GM23338 (cell line): ENCODE data around the gene CENPX. TPM values are rescaled to one million over a fixed set of nuclear protein-coding genes. Genes with fewer than 3 reads are reported as not detected.

Experiments
- ATAC-seq: fragments of 200-7000 bp; cut with Tn5 transposase; 3 replicates; pipeline ENCODE4 v1.9.1; 2020
- DNase-seq: peaks from one replicate; pipeline ENCODE4 v3.0.0-alpha.2; 2015; ENCODE audit warnings: low spot score
- H2AFZ ChIP-seq: fragments of 200-600 bp; sonication (generic); 2 replicates; pipeline ENCODE4 v1.8.0; 2016; ENCODE audit warnings: antibody characterized with exemption, mild to moderate bottlenecking, moderate library complexity
- H3F3A ChIP-seq: fragments of 200-600 bp; sonication (generic); replicated peaks from 2 replicates; pipeline ENCODE4 v1.8.0; 2017; ENCODE audit warnings: antibody characterized with exemption, mixed run types, low read depth
- H3K27ac ChIP-seq: fragments of 200-600 bp; sonication (generic); 2 replicates; pipeline ENCODE4 v1.6.1; 2016; ENCODE audit warnings: low read depth
- H3K27me3 ChIP-seq: fragments of 200-600 bp; sonication (generic); 2 replicates; pipeline ENCODE4 v1.8.0; 2016; ENCODE audit warnings: mild to moderate bottlenecking, mixed run types, moderate library complexity; ENCODE audit not compliant: insufficient read depth
- H3K36me3 ChIP-seq: fragments of 200-600 bp; sonication (generic); 2 replicates; pipeline ENCODE4 v1.8.0; 2016; ENCODE audit warnings: mild to moderate bottlenecking; ENCODE audit not compliant: insufficient read depth
- H3K4me1 ChIP-seq: fragments of 200-600 bp; sonication (generic); 2 replicates; pipeline ENCODE4 v1.8.0; 2016; ENCODE audit warnings: mild to moderate bottlenecking, moderate library complexity; ENCODE audit not compliant: insufficient read depth
- H3K4me2 ChIP-seq: fragments of 200-600 bp; sonication (generic); 2 replicates; pipeline ENCODE4 v1.7.1; 2017; ENCODE audit warnings: mixed run types
- H3K4me3 ChIP-seq: fragments of 200-600 bp; sonication (generic); 2 replicates; pipeline ENCODE4 v1.6.1; 2016; ENCODE audit warnings: mixed run types
- H3K79me2 ChIP-seq: fragments of 200-600 bp; sonication (generic); replicated peaks from 2 replicates; pipeline ENCODE4 v1.8.0; 2017; ENCODE audit warnings: mild to moderate bottlenecking; ENCODE audit not compliant: insufficient read depth
- H3K9me2 ChIP-seq: fragments of 200-600 bp; sonication (generic); 2 replicates; pipeline ENCODE4 v1.8.0; 2017; ENCODE audit not compliant: insufficient read depth
- H4K20me1 ChIP-seq: fragments of 200-600 bp; sonication (generic); replicated peaks from 2 replicates; pipeline ENCODE4 v1.8.0; 2017; ENCODE audit warnings: mild to moderate bottlenecking; ENCODE audit not compliant: insufficient read depth
- H3K27ac Mint-ChIP-seq: 2 replicates; pipeline ENCODE4 v1.8.0; 2020; ENCODE audit warnings: inconsistent platforms, mild to moderate bottlenecking, moderate library complexity, mixed read lengths
- H3K27me3 Mint-ChIP-seq: 3 replicates; pipeline ENCODE4 v1.8.0; 2022; ENCODE audit warnings: low read depth, mild to moderate bottlenecking, moderate library complexity, mixed read lengths, inconsistent platforms; ENCODE audit not compliant: insufficient read depth, poor library complexity
- H3K36me3 Mint-ChIP-seq: 3 replicates; pipeline ENCODE4 v1.8.0; 2021; ENCODE audit warnings: low read depth, mild to moderate bottlenecking, inconsistent platforms, moderate library complexity, mixed read lengths
- H3K4me1 Mint-ChIP-seq: 3 replicates; pipeline ENCODE4 v1.8.0; 2020; ENCODE audit warnings: mild to moderate bottlenecking, inconsistent platforms, mixed read lengths
- H3K4me3 Mint-ChIP-seq: 3 replicates; pipeline ENCODE4 v1.8.0; 2021; ENCODE audit warnings: moderate library complexity, mild to moderate bottlenecking, inconsistent platforms, mixed read lengths
- H3K9me3 Mint-ChIP-seq: 3 replicates; pipeline ENCODE4 v1.8.0; 2020; ENCODE audit warnings: moderate library complexity, mild to moderate bottlenecking, inconsistent platforms, mixed read lengths
- CREB1 ChIP-seq: fragments of 250-450 bp; sonication (Bioruptor Pico); IDR thresholded peaks from 2 replicates; pipeline ENCODE4 v1.5.0; 2020; ENCODE audit warnings: low read depth, mild to moderate bottlenecking, moderate library complexity
- CTCF ChIP-seq, 2 experiments: fragments of 200-600 bp in 1 of 2; sonication (generic) in 1 of 2; conservative IDR thresholded peaks; 2 replicates each; pipeline versions ENCODE4 v1.5.1 to v1.6.1; 2016 to 2017; ENCODE audit warnings: antibody characterized with exemption in 2 of 2, low read depth in 2 of 2, mild to moderate bottlenecking in 2 of 2, moderate library complexity in 1 of 2
- EZH2 ChIP-seq: fragments of 200-600 bp; sonication (generic); IDR thresholded peaks from one replicate; pipeline ENCODE4 v1.8.0; 2017; ENCODE audit warnings: antibody characterized with exemption, mild to moderate bottlenecking, low read depth; ENCODE audit not compliant: unreplicated experiment
- EZH2phosphoT487 ChIP-seq: fragments of 200-600 bp; sonication (generic); IDR thresholded peaks from one replicate; pipeline ENCODE4 v1.8.1; 2018; ENCODE audit warnings: antibody characterized with exemption; ENCODE audit not compliant: unreplicated experiment
- JUNB ChIP-seq: IDR thresholded peaks from one replicate; pipeline ENCODE4 v1.6.1; 2016; ENCODE audit warnings: antibody characterized with exemption; ENCODE audit not compliant: unreplicated experiment
- NANOG ChIP-seq: IDR thresholded peaks from 2 replicates; pipeline ENCODE4 v1.6.1; 2016; ENCODE audit warnings: antibody characterized with exemption, borderline replicate concordance
- POLR2AphosphoS5 ChIP-seq: IDR thresholded peaks from 2 replicates; pipeline ENCODE4 v1.6.1; 2016; ENCODE audit warnings: antibody characterized with exemption, low read depth
- STAT1 ChIP-seq: IDR thresholded peaks from one replicate; pipeline ENCODE4 v1.6.1; 2016; ENCODE audit warnings: antibody characterized with exemption; ENCODE audit not compliant: unreplicated experiment
- ZNF114 ChIP-seq: fragments of 250-450 bp; sonication (Bioruptor Pico); IDR thresholded peaks from 2 replicates; pipeline ENCODE4 v1.5.0; 2020; ENCODE audit warnings: mild to moderate bottlenecking, moderate library complexity
- ZNF331 ChIP-seq: fragments of 250-450 bp; sonication (Bioruptor Pico); IDR thresholded peaks from 2 replicates; pipeline ENCODE4 v1.5.0; 2020; ENCODE audit warnings: low read depth, mild to moderate bottlenecking, moderate library complexity
- ZNF462 ChIP-seq: fragments of 250-450 bp; sonication (Bioruptor Pico); IDR thresholded peaks from 2 replicates; pipeline ENCODE4 v1.5.0; 2020; ENCODE audit warnings: mild to moderate bottlenecking, moderate library complexity
- polyA plus RNA-seq: library from polyadenylated mRNA; unstranded; fragments of >200 nt; fragmentation: Nextera tagmentation; extraction: Ambion mirVana; gene quantifications from 2 replicates; pipeline ENCODE4 v1.2.1, GENCODE V29; 2016
- total RNA-seq: library from RNA; depleted of rRNA; stranded (reverse); fragments of >200 nt; shearing (Covaris generic); gene quantifications from 2 replicates; pipeline ENCODE4 v1.2.3, GENCODE V29; 2014
- TF ChIP-seq, protein P1 (sequence below): IDR thresholded peaks from one replicate; pipeline ENCODE4 v1.6.1; 2018; ENCODE audit warnings: antibody characterized with exemption; ENCODE audit not compliant: unreplicated experiment
- TF ChIP-seq, protein P2 (sequence below): IDR thresholded peaks from 2 replicates; pipeline ENCODE4 v1.6.1; 2016; ENCODE audit warnings: antibody characterized with exemption

CENPX gene
- total and polyA plus RNA-seq, 2 experiments from 2014 or later: 114 to 157 TPM

- Histone ChIP-seq H3K27me3 (no peaks in the 10 kb centered on the region), H3K4me3 (no peak overlapping the region), H3K4me2 (no peak overlapping the region), H3K79me2 (peaks cover 7% of the 10 kb centered on the region), H3K27ac (no peak overlapping the region), H2AFZ (no peak overlapping the region), H3K4me1 (no peaks in the 10 kb centered on the region), H3F3A (peaks cover 4% of the 10 kb centered on the region; the same call in 1 of the 2 replicates), H3K36me3 (peaks cover 4% of the 10 kb centered on the region; the same call in 1 of the 2 replicates), H3K9me2 (no peaks in the 10 kb centered on the region), H4K20me1 (no peaks in the 10 kb centered on the region; the same call in none of the 2 replicates)
- ATAC-seq (no peak), DNase-seq (no peak)
- TF ChIP-seq EZH2phosphoT487 (no peak), CTCF (conservative IDR thresholded peaks at IDR 0.05; ENCODE audit: low read depth in 2 of 2) (no peak), CREB1 (CRISPR knock-in tag) (no peak), POLR2AphosphoS5 (no peak), STAT1 (no peak), JUNB (no peak), ZNF462 (no peak), NANOG (no peak), EZH2 (no peak), ZNF331 (CRISPR knock-in tag) (no peak), ZNF114 (no peak)
- TF ChIP-seq, protein P1, sequence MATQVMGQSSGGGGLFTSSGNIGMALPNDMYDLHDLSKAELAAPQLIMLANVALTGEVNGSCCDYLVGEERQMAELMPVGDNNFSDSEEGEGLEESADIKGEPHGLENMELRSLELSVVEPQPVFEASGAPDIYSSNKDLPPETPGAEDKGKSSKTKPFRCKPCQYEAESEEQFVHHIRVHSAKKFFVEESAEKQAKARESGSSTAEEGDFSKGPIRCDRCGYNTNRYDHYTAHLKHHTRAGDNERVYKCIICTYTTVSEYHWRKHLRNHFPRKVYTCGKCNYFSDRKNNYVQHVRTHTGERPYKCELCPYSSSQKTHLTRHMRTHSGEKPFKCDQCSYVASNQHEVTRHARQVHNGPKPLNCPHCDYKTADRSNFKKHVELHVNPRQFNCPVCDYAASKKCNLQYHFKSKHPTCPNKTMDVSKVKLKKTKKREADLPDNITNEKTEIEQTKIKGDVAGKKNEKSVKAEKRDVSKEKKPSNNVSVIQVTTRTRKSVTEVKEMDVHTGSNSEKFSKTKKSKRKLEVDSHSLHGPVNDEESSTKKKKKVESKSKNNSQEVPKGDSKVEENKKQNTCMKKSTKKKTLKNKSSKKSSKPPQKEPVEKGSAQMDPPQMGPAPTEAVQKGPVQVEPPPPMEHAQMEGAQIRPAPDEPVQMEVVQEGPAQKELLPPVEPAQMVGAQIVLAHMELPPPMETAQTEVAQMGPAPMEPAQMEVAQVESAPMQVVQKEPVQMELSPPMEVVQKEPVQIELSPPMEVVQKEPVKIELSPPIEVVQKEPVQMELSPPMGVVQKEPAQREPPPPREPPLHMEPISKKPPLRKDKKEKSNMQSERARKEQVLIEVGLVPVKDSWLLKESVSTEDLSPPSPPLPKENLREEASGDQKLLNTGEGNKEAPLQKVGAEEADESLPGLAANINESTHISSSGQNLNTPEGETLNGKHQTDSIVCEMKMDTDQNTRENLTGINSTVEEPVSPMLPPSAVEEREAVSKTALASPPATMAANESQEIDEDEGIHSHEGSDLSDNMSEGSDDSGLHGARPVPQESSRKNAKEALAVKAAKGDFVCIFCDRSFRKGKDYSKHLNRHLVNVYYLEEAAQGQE: no peak
- TF ChIP-seq, protein P2, sequence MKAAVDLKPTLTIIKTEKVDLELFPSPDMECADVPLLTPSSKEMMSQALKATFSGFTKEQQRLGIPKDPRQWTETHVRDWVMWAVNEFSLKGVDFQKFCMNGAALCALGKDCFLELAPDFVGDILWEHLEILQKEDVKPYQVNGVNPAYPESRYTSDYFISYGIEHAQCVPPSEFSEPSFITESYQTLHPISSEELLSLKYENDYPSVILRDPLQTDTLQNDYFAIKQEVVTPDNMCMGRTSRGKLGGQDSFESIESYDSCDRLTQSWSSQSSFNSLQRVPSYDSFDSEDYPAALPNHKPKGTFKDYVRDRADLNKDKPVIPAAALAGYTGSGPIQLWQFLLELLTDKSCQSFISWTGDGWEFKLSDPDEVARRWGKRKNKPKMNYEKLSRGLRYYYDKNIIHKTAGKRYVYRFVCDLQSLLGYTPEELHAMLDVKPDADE: no peak
- Mint-ChIP-seq H3K27me3 (peaks cover 9% of the 10 kb centered on the region), H3K9me3 (no peaks in the 10 kb centered on the region), H3K4me3 (no peak overlapping the region), H3K36me3 (peaks cover 53% of the 10 kb centered on the region), H3K4me1 (peaks cover 6% of the 10 kb centered on the region; the same call in 2 of the 3 replicates), H3K27ac (no peak overlapping the region)
These were observed 39.6 kb downstream of the CENPX start for GRCh38 chr17:81983011-81983638.
